HG03342 (cell line): ENCODE data around the gene EFTUD2.

ENCODE experiments used
- ATAC-seq: cut with Tn5 transposase; IDR thresholded peaks from one replicate; pipeline ENCODE4 v1.9.1; 2021; ENCODE audit warnings: mild to moderate bottlenecking, moderate library complexity; ENCODE audit not compliant: unreplicated experiment

The EFTUD2 gene

DNA sequence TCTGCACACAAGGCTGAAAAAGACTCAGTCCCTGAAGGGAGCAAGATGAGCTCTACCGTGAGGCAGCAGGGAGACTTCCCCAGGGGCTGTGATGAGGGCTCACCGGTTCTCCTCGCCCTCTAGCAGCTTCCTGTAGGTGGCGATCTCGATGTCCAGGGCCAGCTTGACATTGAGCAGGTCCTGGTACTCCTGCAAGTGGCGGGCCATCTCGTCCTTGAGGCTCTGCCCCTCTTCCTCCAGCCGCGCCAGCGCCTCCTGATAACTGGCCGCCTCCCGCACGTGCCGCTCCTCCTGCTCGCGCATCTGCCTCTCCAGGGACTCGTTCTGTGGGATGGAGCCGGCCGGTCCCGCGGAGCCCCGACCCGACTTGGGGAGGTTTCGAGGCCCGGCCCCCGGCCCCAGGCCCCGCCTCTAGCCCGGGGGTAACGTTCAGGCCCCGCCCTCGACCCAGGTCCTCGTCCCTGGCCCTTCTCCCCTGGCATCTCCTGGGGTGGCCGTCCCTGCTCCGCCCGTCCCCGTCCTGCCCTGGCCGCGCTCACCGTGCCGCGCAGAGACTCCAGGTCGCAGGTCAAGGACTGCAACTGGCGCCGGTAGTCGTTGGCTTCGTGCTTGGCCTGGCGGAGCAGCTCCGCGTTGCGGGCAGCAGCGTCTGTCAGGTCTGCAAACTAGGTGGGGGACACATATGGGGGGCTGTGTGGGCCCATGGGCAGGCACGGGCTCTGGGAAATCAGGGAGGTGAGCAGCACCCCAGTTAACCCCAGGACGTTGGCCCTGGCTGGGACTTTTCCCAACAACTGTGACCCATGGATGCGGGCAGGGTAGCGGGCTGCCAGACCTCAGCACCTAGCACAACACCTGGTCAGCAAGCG, 12.1 kb upstream of the EFTUD2 start:
- ATAC-seq = no peak

DNA sequence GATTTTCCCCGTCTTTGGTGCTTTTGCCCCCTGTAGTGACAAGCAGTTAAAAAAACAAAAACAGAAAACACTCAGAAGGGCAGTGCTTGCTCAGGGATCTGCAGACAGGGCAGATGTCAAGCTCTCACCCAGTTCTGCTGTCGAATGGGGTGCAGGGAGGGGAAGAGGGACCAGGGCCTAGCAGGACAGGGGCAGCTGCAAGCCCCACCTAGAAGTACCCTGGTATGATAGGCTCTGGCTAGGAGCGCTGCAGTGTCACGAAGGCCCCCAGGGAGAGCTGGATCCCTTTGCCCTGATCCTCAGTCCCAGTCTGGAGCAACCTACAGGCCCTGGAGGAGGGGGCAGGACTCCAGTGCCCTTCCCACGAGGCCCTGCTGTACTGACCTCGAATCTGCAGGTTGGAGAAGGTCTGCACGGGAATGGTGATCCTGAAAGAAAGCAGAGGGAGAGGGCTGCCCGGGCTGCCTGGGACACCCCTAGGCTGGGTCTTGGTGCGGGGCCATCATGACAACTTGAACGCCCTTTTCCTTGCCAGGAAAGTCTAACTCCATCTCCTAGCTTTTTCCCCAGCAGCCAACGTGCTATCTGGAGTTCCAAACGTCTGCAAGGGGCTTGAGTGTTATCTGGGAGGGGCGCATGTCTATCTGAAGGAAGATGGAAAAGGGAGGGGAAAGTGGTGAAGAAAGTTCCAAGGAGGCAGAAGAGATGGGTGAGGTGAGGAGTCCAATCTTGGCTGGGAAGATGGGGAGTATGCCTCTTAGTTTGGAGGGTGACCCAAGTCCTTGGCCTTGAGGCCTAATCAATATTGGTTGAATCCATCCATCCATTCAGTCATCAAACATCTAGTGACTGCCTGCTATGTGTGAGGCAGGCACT, 11.2 kb upstream of the EFTUD2 start:
- no peak for ATAC-seq

DNA sequence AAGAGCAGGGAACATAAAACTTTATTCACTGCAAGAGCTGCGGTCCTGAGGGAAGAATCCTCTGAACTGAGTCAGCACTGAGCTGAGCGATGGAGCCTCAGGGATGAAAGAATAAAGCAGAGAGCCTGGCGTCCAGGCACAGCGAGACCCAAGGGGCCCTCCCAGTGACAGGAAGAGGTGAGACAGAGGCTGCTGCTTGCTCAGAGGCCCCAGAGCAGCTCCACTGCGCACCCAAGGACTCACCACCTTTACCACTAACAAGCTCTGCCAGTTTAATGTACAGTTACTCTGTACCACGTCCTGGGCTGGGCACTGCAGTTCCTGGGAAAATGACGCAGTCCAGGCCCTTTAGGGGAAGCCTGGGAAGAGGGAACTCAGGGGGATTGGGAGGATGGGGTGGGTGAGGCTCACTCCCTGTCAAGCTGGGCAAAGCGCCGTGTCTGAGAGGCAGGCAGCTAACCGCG, 10.5 kb upstream of the EFTUD2 start:
- ATAC-seq = no peak

DNA sequence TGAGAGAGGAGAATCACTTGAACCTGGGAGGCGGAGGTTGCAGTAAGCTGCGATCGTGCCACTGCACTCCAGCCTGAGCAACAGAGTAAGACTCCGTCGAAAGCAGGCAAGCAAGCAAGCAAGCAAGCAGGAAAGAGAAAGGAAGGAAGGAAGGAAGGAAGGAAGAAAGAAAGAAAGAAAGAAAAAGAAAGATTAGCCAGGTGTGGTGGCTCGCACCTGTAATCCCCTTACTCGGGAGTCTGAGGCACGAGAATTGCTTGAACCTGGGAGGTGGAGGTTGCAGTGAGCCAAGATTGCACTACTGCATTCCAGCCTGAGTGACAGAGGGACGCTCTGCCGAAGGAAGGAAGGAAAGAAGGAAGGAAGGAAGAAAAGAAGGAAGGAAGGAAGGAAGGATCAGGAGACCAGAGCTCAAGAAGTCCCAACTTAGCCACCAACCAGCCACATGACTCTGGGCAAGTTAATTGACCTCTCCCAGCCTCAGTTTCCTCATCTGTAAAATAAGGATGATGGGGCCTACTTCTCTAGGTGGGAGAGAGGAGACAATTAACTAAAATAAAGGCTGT, 9.6 kb upstream of the EFTUD2 start:
- ATAC-seq = no peak

DNA sequence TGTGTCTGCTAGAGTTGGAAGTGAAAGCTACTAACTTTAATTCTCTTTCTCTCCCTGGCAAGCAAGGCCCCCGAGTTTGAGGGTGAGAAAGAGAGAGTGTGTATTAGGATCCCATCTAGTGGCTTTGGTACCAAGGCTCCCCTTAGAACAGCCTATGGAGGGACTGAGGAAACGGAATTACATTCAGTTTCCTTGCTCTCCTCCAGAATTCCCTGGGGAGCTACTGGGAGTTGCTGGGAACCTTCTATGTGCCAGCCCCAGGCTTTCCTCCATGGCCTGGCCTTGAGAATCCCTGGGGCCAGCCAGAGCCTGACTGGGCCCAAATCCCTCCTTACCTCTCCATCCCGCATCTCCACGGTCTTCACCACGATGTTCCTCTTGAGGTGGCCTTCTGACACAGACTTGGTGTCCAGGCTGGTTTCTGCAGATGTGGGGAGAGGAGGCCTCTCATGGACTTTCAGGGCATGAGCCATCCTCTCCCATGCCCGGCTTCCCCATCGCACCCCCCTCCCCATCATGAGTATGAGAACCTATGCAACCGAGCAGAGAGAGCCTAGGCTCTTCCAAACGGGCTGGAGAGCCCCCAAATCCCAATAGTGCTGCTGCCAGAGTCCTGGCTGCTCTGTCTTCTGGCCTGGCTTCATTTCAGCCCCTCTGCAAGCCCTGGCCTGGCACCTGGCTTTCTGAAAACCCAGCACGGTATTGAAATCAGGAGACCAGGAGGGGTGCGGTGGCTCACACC, 8.7 kb upstream of the EFTUD2 start:
- ATAC-seq = no peak

DNA sequence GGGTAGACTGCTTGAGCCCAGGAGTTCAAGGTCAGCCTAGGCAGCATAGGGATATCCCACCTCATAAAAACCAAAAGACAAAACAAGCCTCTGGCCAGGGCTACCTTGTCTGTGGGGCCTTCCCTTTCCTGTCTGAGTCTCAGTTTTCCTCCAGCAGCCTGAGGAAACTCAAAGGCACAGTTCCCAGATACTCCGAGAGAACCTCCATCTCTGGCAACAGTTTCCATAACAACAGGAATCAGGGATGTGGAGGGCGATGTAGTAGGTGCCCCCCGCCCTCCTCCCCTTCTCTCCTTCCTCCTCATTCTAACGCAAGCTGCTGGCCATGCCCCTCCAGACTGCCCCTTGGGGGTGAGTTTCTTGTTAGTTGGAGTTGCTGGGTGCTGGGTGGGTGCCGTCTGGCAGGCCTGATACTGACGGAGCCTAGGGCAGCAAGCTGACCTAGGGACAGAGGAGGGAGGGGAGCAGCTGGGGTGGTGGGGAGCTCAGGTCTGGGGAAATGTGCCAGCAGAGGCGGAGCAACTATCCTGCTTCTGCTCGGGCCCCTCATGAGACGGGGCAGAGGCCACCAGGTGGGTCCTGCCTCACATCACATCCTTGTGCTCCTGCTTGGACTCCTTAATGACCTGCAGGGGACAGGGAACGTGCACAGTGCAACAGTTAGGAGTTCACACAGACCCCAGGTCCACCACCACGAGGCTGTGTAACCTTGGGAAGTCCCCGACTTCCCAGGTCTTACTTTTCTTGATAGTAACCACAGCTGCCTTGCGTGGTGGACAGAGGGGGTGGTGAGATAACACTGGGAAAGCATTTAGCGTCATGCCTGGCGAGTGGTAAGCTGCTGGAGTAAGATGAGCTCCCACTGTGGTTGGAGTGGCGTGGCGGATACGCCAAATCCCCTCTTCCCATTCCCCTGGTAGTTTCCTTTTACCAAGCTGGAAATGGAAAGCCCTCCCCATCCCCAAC, 7.8 kb upstream of the EFTUD2 start:
- no peak for ATAC-seq

DNA sequence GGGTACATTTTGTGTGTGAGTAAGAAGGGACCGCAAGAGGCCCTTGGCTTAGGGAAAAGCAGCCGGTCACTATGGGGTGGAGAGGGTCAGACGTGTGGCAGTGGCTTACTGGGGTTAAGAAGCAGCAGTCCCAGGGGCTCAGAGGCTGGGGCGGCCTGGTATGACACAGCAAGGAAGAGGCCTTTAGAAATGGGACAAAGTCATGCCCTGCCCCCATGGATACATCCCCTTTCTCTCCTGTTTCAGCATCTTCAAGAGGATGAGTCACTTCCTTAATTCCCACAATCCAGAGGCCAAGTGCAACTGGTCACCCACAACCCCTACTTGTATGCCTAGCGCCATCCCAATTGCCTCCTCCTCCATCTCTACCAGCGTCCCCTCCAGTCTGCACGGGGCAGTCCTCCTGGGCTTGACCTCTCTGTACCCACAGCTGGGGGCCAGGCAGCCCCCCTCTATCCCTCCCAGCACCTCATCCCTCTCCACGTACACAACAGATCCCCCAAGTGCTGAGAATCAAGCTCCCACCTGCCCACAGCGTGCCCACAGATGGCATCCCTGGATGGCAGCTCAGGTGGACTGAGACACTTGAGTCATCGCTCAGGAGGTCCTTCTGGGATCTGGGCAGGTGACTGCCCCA, 6.9 kb upstream of the EFTUD2 start:
- no peak for ATAC-seq

DNA sequence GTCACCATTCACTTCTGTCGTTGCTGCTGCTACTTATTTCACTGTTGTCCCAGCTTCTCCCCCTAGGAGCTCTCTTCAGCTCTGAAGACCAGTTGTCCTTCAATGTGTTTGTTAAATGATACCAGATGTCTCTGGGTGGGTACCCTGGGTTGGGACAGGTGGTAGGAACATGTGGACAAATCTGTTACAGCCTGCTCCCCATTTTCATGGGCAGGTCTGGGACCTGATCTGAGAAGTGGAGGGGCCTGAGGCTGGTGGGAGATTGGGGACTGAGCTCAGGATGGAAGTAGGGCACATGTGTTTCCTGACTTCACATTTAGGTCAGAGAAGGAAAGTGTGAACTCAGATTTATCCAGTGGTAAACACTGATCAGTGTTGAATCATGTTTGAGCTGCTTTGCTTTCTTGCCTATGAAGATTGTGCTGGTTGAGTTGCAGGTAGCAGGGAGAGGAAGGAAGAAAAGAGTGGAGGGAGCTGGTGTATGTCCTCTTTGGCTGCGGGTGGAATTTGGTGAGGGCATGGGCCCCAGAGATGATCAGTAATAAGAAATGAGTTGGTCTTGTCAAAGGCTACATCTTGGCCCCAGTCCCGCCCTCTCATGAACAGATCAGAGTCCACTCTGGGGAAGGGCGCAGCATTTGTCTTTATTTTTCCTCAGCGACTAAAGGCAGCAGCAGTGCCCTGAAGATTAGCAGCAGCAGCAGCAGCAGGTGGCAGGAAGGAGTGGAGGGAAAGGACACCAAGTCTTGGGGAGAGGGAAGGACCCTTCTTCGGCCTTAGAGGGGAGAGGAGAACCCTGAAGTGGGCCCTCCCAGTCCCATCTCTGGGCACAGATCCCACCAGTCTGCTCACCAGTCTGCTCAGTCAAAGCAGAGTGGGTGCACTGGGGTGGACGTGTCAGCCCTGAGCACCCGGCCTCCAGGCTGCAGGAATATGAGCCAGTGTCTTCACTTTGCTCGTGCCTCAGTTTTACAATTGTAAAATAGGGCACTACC, 6.1 kb upstream of the EFTUD2 start:
- ATAC-seq = no peak

DNA sequence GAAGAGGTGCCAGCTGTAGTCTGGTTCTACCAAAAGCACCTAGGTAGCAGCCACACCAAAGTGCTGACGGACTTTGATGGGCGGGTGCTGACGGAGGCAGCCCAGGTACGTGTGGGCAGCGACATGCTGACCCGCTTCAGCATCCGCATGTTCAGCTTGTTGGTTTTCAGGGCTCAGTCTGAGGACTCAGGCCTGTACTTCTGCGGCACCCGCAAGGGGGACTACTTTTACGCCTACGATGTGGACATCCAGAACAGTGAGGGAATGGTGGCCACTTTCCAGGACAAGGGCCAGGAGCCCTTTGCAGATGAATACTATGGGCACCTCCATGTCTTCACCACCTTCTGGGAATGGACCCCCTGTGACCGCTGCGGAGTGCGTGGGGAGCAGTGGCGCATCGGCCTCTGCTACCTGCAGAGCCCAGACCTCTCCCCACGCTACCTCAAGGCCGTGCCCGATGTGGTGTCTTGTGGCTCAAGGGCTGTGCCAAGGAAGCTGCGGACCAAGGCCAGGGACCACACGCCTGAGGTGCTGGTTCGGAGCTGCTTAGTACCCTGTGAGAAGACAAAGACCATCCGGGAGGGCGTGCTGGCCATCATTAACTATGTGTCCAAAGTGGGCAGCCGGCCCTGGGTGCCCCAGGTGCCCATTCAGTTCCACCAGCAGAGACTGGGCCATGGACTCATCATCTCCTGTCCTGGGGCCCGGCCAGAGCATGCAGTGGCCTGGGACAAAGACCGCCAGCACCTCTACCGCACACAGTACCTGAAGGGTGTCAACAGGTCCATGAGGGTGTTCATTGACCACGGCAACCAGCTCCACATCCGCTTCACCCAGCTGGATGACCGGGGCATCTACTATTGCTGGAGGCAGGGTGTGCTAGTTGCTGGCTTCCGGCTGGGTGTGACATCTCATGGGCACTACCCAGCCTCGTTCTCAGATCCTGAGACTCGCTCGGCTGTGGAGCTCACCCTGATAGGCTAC, 5.0 kb upstream of the EFTUD2 start:
- ATAC-seq = no peak

DNA sequence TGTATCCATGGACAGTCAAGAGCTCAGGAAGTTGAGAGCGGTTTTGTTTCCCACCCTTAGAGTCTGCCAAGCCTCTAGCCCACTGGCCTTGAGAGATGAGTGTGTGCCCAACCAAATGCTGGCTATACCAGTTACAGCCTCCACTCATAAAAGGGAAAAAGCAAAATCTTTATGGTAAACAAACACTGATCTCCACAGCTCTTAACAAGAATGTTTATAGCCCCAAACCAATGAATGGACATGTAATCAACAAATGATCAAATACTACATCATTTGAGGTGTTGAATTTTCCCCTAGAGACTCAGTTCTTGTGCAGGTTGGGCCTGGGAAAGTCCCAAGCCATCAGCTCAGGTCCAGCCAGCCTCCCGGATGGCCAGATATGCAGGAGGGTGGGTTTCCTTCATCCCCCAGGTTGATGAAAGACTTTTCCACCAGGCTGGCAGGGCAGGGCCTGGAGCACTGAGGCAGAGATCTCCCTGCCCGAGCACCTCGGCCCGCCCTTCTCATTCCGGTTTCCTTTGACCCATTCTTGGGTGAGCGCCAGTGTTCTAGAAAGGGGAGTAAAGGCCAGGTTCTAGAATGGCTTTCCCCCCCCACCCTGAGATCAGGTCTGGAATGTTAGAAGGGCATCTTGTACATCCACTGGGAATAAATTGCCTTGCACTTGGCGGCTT, 3.9 kb upstream of the EFTUD2 start:
- no peak for ATAC-seq

DNA sequence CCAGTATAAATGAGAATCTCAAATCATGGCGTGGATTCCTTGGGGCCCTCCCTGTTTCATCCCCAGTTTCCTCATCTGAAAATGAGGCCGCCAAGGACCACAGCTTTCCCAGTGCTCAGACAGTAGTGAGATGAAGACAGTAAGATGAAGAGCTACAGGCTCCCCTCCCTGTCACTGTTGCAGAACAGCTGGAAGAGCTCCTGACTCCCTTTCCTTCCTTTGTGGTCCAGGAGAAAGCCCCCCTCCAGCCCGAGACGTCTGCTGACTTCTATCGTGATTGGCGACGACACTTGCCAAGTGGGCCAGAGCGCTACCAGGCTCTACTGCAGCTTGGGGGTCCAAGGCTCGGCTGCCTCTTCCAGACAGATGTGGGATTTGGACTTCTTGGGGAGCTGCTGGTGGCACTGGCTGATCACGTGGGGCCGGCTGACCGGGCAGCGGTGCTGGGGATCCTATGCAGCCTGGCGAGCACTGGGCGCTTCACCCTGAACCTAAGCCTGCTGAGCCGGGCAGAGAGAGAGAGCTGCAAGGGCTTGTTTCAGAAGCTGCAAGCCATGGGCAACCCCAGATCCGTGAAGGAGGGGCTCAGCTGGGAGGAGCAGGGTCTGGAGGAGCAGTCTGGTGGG, 3.0 kb upstream of the EFTUD2 start:
- no peak for ATAC-seq

DNA sequence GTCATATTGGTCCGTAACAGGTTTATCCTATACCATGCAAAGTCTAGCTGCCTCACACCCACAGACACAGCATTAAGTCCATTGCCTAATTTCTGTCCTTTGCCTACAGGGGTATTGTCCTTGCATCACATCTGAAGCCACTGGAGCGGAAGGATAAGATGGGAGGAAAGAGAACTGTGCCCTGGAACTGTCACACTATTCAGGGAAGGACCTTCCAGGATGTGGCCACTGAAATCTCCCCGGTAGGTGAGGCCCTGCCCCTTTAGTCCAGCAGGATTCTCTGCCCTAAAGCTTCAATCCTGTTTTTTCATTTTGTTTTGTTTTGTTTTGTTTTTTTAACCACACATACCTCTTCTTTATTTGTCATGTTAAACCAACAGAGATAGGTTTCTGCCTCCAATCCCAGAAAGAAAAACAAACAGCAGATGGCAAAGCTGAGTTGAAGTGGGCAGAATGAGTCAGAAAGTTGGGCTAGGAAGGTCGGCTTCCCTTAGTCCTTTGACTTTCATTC, 2.2 kb upstream of the EFTUD2 start:
- no peak for ATAC-seq

DNA sequence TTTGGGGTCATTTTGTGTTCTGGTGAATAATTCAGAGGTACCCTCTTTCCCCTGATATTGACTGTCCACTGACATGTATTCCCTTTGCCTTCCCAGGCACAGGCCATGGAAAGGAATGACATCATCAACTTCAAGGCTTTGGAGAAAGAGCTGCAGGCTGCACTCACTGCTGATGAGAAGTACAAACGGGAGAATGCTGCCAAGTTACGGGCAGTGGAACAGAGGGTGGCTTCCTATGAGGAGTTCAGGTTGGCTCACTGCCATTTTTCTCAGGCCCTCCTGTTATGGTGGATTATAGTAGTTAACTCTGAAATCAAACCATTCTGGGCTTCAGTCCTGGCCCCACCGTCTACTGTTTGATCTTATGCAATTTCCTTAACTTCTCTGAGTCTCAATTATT, 1.6 kb upstream of the EFTUD2 start:
- ATAC-seq = no peak

DNA sequence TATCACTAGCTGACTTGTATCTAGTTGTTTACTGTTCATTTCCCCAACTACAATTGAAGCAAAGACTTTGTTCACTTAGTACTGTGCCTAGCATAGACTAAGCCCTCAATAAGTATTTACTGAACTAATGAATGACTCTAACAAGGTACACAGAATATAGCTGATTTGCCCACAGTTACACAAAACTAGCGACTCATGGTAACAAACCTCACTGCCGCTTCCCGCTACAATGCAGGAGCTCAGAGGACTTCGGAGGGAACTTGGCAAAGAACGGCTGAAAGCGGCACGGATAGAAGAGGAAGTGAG, 524 bp downstream of the EFTUD2 start:
- no peak for ATAC-seq

DNA sequence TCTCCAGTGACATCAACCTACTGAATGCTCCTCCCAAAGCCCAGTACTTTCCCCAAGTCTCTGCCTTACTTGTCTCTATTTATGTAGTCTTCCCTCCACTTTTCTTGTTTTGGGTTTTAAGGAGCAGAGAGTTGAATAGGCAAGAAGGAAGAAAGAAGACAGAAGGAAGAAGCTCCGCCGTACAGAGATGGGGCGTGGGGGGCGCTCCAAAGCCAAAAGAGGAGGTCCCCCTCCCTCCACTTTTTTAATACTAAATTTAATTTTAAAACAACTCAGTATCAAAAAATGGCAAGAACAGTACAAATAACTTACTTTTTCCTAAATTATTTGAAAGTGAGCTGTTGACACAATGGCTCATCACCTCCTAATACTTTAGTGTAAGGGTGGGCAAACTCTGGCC, 4.6 kb downstream of the EFTUD2 start:
- no peak for ATAC-seq

DNA sequence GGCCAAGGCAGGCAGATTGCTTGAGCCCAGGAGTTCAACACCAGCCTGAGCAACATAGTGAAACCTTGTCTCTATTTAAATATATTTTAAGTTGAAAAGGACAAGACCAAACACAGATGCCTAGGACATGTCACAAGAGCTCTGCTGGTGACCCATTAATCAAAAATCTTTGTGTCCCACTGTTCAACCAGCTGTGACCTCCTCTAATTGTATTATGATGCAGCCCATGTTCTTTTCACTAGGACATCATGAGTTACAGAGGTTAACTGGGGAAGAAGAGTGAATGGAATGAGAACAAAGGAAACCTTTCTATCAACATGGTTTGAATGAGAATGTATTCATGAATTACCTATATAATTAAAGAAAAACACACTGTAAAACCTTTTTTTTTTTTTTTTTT, 7.0 kb downstream of the EFTUD2 start:
- no peak for ATAC-seq
